ENCODE measurements around the gene NDUFAF3.

The NDUFAF3 gene

GRCh38 chr3:49021813-49022687, at the start of gene NDUFAF3:
TSS of gene NDUFAF3 (plus strand) at chr3:49022121. CDS start at chr3:49022145, 24 bp downstream.
- peak; percentile 89 for TF ChIP-seq CTCF (IDR thresholded peaks at IDR 0.05; ENCODE audit: control insufficient read depth, insufficient read depth, low read depth, low read length, missing control alignments)
- peak within 1 kb of the TSS; percentile 76 for H3K4me3 ChIP-seq (ENCODE audit: control insufficient read depth, low read depth, low read length)
- peak; percentile 73 for DNase-seq (ENCODE audit: low read depth)

- no peak overlapping the region for H3K4me3 ChIP-seq (ENCODE audit: control insufficient read depth, low read depth, low read length)
- no peak for TF ChIP-seq CTCF (IDR thresholded peaks at IDR 0.05; ENCODE audit: control insufficient read depth, insufficient read depth, low read depth, low read length, missing control alignments)
- no peak for DNase-seq (ENCODE audit: low read depth)
Observed at GRCh38 chr3:48974076-48974864, 47.7 kb upstream of the NDUFAF3 start.

- no peak for TF ChIP-seq CTCF (IDR thresholded peaks at IDR 0.05; ENCODE audit: control insufficient read depth, insufficient read depth, low read depth, low read length, missing control alignments)
- DNase-seq (ENCODE audit: low read depth): no peak
- no peak overlapping the region for H3K4me3 ChIP-seq (ENCODE audit: control insufficient read depth, low read depth, low read length)
Observed at GRCh38 chr3:48979451-48979850, 42.5 kb upstream of the NDUFAF3 start.

- H3K4me3 ChIP-seq (ENCODE audit: control insufficient read depth, low read depth, low read length): no peak overlapping the region
- no peak for TF ChIP-seq CTCF (IDR thresholded peaks at IDR 0.05; ENCODE audit: control insufficient read depth, insufficient read depth, low read depth, low read length, missing control alignments)
- DNase-seq (ENCODE audit: low read depth): no peak
Observed at GRCh38 chr3:48980295-48980694, 41.6 kb upstream of the NDUFAF3 start.

- no peak for TF ChIP-seq CTCF (IDR thresholded peaks at IDR 0.05; ENCODE audit: control insufficient read depth, insufficient read depth, low read depth, low read length, missing control alignments)
- no peak overlapping the region for H3K4me3 ChIP-seq (ENCODE audit: control insufficient read depth, low read depth, low read length)
- DNase-seq (ENCODE audit: low read depth): no peak
Observed at GRCh38 chr3:48982016-48982415, 39.9 kb upstream of the NDUFAF3 start.

- no peak overlapping the region for H3K4me3 ChIP-seq (ENCODE audit: control insufficient read depth, low read depth, low read length)
- no peak for DNase-seq (ENCODE audit: low read depth)
- TF ChIP-seq CTCF (IDR thresholded peaks at IDR 0.05; ENCODE audit: control insufficient read depth, insufficient read depth, low read depth, low read length, missing control alignments): no peak
Observed at GRCh38 chr3:48982686-48983085, 39.2 kb upstream of the NDUFAF3 start.

All from AG09309 (cell line).